GM10847 (cell line): ENCODE results near the gene POLG.

Experiments
- POLR2A ChIP-seq: IDR thresholded peaks from 2 replicates; pipeline ENCODE4 v1.6.1; 2011; ENCODE audit not compliant: insufficient read length; ENCODE audit errors: extremely low read depth

The POLG gene

DNA sequence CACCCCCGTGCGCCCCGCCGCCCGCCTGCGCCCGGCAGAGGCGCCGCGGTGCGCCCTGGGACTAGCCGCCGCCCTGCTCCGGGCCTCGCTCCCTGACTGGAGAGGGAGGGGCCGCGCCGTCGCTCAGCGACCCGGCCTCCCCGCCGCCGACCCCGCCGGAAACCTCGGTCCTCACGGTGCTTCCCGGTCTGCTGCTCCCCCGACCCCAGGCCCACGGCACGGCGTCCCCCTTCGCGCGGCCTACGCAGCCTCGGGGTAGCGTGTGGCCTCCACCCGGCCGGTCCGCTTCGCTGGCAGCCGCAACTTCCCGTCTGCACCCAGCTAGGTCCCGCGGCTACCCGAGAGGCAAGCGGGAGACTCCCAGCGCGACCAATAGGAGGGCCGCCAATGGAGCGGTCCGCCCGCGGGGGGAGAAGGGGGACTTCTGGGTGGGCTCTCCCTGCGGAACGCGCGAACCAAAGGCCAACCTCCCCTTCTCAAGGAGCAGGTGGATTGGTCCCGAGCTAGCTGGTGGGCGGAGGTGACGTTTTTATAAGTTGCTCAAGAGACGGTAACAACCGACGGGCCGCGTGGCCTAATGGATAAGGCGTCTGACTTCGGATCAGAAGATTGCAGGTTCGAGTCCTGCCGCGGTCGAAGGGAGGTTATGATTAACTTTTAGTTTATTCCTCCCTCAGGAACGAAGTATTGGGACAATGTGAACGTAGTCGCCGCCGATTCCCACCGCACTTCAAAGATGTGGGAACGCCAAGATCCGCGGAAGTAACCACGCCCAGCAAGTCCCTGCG, at the start of gene POLG:
Gene POLG, minus strand, starts transcription at position 315 of the 788 bp plus-strand sequence. CDS start 1,070 bp downstream, outside the sequence.
- TF ChIP-seq POLR2A, result peak; percentile 97

DNA sequence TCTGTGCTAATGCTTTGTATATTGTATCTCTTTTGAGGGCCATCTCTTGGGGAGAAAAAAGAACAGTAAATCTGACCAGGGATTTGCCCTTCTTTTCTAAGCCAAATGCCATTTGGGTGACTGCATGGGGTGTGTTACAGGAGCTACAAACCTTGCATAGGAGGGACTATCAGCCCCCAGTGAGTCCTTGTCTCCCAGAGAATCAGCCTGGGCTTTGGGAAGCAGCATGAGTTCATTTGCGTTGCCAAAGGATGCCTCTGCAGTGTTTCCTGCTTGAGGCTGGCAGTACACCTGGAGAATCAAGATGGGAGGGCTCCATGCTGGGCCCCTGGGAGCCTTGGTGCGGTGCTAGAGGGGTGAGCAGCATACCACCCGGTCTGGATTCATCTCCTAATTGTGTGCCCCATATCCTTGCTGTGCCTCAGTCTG, 49.6 kb upstream of the POLG start:
- no peak for TF ChIP-seq POLR2A

DNA sequence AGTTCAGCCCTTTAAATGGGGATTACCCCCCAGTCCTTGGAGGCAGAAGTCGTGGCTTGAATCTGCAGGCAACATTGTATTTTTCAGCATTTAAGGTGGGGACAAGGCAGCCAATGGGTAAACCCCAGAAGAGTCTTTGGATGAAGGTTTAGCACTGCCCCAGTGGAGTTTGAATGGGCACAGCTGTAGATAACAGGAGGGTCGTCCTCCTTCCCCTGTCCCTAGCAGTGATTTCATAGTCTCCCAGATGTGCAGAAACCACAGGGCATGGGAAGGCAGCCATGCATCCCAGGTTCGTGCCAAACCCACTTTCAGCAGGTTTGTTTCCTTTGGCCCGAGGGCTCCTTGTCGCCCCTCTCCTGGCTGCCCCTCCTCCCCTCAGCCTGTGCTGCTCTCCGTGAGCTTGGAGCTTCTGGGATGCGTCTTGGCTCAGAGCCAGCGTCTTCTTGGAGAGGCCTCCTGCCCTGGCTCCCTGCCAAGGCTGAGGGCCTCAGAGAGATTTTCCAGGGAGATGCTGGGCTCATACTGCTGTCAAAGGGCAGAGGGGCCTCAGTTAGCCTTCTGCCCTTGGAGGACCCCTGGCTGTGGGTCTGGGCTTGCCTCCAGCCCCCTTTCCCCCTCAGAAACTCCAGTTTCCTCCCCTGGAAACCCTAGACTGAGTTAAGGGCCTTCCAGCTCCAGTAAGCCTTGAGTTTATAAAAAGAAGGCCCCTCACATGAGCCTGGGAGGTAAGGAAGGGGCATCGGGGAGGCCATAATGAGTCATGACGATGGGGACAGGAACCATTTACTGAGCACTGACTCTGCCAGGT, 48.9 kb upstream of the POLG start:
- TF ChIP-seq POLR2A, result no peak

DNA sequence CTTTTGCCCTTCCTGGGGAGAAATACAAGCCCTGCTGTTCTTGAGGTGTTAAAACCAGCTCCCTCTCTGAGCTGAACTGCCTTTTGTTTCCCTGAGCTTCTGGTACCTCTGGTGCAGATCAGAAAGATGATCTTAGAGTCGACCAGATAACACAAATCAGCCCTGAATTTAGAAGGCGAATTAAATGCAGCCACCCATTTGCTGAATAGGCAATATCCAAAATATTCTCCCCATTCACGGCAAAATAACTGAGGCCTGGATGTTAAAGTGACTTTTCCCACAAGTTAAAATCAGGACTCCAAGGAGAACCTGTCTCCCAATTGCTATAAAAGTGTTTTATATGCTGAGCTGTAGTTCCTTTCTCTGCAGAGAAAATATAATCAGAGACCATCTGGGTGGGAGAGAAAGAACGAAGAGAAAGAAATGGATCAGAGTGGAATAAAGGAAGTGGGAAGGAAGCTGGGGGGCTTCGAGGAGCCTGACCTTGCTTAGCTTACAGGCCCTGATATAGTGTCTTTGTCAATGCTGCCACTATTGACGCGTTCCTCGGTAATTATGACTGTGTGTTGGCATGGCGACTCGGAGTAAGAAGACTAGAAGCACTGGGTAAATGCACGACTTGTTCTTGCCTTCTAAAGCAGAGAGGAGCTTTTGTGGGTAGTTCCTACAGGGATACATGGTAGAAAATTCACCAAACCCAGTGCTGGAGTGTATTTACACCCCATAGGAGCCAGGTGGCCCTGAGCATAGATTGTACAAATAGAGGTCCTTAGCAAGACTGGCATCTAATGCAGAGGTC, 47.5 kb upstream of the POLG start:
- no peak for TF ChIP-seq POLR2A

DNA sequence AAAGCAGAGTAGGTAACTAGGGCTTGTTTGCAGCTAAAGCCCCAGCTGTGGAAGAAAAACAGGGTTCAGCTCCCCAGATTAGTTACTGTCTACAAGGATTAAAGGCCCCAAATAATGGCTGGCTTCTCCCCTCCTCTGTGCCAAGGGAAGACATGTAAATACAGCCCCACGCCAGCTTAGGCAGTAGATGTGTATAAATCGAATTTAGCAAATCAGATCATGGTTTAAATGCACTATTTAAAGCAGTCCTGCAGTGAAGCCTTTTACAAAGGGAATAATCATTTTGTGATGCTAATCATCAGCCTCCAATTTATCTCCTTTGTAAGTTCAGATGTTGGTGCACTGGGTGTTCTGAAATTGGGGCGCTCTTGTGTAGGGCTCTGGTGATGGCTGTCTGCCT, 46.7 kb upstream of the POLG start:
- no peak for TF ChIP-seq POLR2A

DNA sequence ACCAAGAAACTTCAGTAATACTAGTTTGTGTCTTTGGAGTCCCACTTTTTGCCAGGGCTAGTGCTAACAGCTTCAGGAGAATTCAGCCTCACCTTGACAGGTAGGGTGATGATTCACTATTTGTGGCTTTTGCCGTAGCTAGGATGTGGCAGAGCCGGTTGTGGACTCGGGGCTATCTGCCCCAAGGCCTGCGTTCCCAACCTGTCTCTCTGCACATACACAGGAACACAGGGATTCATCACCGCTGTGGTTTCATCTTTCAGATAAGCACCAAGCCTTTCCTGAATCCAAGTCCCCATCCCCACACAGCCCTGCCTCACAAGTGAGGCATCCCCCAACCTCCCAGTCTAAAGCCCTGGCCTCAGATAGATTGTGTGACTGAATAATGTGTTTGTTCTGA, 45.2 kb upstream of the POLG start:
- TF ChIP-seq POLR2A, result no peak

DNA sequence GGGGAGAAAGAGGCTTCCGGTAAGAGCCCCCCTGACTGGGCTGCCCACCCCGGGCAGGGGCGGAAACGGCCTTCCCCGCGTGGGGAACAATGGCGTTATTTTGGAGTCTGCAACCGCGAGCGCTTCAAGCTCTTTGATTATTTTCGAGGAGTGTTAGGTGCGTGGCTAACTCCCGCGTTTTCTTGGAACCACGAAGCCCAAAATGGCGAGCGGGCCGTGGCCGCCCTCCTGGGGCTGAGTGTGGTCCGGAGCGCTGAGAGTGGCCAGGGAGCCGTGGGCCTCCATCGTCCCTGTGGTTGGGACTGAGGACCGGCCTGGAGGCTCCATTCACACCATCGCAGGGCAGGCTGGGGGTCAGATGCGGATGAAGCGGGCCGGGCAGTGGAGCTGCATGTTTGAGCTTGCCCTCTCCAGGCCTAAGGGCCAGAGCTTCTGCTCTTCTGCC, 44.6 kb upstream of the POLG start:
- no peak for TF ChIP-seq POLR2A

DNA sequence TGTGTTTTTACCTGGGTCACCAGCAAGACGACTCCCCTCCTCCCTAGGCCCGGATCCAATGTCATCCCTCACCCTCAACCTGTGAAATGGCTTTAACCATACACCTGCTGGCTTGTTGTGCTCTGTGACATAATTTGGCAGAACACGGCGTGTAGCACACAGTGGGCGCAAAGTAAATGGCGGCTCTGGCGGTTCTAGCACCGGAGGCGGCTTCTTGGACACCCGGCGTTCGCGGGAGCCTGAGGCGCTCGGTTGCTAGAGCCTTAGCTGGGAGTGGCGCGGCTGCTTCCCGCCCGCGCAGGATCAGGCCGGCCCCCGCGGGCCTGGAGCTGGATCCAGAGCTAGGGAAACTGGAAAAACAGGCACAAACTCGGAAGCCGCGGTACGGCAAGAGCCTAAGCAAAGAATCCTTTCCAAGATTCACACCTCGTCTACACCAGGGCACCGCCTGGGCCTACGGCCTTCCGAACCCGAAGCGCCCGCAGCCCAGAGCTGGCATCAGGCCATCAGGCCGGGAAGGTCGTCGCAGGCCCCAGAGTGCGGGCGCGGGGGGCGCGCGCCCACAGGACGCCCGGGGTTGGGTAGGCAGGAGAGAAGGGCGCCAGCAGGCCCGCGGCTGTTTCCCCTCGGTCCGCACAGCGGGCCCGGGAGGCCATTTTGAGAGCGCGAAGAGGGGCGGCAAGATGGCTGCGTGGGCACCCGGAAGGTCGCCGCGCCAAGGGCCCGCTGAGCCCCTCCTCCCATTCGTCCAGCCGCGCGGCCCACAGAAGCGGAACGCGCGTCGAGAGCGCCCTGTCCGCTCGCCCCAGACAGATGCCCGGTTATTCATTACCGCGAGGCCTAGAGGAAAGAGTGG, 43.9 kb upstream of the POLG start:
- TF ChIP-seq POLR2A, result no peak

DNA sequence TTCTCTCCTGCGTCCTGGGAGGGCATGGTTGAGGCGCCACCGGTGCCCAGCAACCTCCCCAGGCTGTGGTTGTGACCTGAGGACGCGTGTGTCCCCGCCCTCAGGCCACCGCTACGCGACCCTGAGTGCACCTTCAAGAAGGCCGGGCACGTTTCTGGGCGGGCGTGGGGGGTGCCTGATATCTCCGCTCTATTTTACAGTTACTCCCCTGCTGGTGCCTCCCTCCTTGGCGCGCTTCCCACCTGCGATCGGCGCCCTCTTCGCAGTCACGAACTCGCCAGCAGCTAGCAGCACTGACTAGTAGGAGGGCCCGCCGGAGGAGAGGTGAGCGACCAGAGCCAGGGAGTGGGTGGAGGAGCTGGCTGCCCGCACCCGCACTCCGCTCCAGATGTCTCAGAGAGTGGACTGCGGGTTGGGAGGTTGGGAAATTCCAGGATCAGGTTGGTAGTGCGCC, 43.2 kb upstream of the POLG start:
- TF ChIP-seq POLR2A, result no peak

DNA sequence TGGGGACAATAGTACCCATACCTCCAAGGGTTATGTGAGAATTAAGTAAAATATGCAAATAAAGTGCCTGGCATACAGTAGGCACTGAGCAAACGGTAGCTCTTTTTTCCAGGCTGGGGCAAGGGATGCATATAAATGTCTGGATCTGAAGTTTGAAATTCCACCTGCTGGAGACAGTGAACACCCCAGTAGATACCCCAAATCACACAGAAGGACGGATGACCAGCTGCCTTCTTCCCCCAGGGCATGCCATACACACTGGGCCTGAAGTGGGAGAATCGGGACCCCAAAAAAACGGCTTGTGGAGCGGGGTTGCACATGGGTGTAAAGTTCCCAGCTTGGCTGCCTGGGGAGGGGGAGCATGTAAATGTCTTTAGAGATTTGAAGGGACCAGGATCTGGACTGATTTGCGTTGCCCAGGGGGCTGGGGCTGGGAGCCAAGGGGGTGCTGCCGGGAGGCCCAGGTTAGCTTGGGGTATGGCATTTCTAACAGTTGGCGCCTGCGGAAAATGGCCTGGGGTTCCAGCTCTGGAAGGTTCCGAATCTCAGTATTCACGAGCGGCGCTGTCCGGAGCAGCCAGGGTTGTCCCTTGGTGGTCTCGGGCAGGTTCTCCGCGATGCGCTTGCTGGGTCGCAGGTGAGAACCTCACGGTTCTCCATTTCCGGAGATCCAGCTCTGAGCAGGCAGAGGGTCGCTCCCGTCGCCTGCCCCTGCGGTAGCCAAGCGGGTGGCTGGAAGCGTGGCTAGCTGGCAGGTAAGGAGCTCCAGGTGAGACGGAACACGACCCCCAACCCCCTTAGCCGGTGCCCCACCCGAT, 42.6 kb upstream of the POLG start:
- no peak for TF ChIP-seq POLR2A

DNA sequence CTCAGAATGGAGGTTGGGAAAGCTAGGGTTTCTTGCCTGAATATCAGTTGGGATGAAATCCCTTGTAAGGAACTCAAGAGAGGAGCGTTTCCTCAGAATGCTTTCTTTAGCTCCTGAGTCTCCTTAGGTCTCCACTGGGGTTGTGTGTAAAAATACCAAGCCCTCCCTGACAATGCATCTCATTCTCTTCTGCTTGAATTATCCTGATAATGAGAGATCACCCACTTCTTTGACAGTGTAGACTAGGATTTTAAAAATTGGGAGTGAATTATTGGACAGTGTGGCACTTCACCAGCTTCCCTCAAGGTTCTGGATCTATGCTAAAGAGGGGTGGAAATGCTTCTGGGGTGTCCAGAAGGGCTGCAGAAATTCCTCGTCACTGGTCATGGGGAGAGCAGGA, 41.8 kb upstream of the POLG start:
- no peak for TF ChIP-seq POLR2A

DNA sequence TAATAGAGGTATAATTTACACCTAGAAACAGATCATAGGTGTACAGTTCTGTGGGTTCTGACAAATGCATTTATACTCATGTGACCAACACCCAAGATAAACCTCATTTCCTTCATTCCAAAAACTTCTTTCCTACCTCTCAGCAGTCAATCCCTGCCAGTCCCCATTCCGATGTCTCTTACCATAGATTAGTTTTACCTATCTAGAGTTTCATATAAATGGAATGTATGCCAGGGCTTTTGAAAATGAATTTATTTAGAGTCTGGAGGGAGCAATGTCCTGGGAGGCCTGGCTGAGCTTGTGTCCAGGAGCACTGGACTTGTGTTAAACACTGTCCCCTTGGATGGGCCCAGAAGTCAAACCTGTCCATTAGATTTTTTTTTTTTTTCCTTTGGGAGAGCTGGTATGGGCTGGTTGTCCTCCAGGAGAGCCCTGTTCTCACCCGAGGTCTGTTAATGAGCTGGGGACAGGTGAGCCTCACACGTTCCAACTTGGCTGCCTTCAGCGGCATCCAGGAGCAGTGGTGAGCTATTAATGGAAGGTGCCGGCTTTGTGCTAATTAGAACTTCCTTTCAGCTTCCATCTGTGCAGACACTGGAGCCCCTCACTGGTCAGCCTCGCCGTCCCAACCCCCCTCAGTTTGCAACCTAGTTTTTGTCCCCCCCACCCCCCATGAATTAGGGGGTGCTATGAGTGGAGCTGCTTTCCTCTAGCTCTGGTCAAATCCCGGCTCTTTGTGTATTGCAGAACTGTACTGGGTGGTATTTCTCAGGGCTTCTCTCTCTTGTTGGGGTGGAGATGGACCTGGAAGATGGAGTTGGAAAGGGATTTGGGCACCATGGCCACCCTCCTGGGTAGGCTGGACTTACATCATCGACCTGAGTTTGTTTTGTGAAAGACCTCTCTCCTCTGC, 40.7 kb upstream of the POLG start:
- no peak for TF ChIP-seq POLR2A
